HepG2 (cell line): Measurements from ENCODE around the gene TUBB. TPM values are rescaled to one million over a fixed set of nuclear protein-coding genes. Genes with fewer than 3 reads are reported as not detected.

Experiments
- ATAD3A ChIP-seq: sonication (generic); formaldehyde crosslinking; IDR thresholded peaks from 2 replicates; pipeline ENCODE4 v1.4.0; 2020; ENCODE audit warnings: missing genetic modification reagents
- DNMT3B ChIP-seq: conservative IDR thresholded peaks from 2 replicates; pipeline ENCODE4 v1.6.1; 2016; ENCODE audit warnings: missing biosample characterization, control low read depth
- EED ChIP-seq: sonication (generic); formaldehyde crosslinking; IDR thresholded peaks from 2 replicates; pipeline ENCODE4 v1.5.0; 2020; ENCODE audit warnings: mild to moderate bottlenecking, missing genetic modification reagents
- ERF ChIP-seq: IDR thresholded peaks from 2 replicates; pipeline ENCODE4 v1.6.1; 2018; ENCODE audit warnings: missing biosample characterization, missing genetic modification reagents
- ESRRA ChIP-seq: sonication (generic); formaldehyde crosslinking; IDR thresholded peaks from 2 replicates; pipeline ENCODE4 v1.5.1; 2020; ENCODE audit warnings: mild to moderate bottlenecking, low read depth, missing genetic modification reagents
- HNRNPUL1 ChIP-seq: fragments of 200-400 bp; formaldehyde crosslinking; IDR thresholded peaks from 2 replicates; pipeline ENCODE4 v1.6.1; 2017; ENCODE audit warnings: low read depth, mild to moderate bottlenecking, low read length, moderate library complexity
- JUNB ChIP-seq: sonication (generic); formaldehyde crosslinking; IDR thresholded peaks from 2 replicates; pipeline ENCODE4 v1.8.0; 2022; ENCODE audit warnings: missing genetic modification reagents, mild to moderate bottlenecking, borderline replicate concordance
- MTF2 ChIP-seq: sonication (generic); formaldehyde crosslinking; IDR thresholded peaks from 2 replicates; pipeline ENCODE4 v1.5.0; 2020; ENCODE audit warnings: missing genetic modification reagents, borderline replicate concordance
- MXI1 ChIP-seq: IDR thresholded peaks from 3 replicates; pipeline ENCODE4 v1.6.1; 2012; ENCODE audit warnings: low read depth, low read length, inconsistent platforms, borderline replicate concordance
- NKX3-1 ChIP-seq: sonication (generic); formaldehyde crosslinking; IDR thresholded peaks from 2 replicates; pipeline ENCODE4 v1.5.0; 2020; ENCODE audit warnings: missing genetic modification reagents
- NPAS2 ChIP-seq: sonication (generic); formaldehyde crosslinking; IDR thresholded peaks from 2 replicates; pipeline ENCODE4 v1.8.0; 2022; ENCODE audit warnings: mild to moderate bottlenecking, missing genetic modification reagents, borderline replicate concordance
- RAD21 ChIP-seq: fragments of 450-650 bp; formaldehyde crosslinking; IDR thresholded peaks from 2 replicates; pipeline ENCODE4 v1.5.0; 2020; ENCODE audit warnings: mild to moderate bottlenecking
- RFXAP ChIP-seq: sonication (generic); formaldehyde crosslinking; IDR thresholded peaks from 2 replicates; pipeline ENCODE4 v1.4.0; 2020; ENCODE audit warnings: missing genetic modification reagents, borderline replicate concordance
- ZMYM3 ChIP-seq: sonication (generic); formaldehyde crosslinking; IDR thresholded peaks from 2 replicates; pipeline ENCODE4 v1.5.1; 2020; ENCODE audit warnings: mild to moderate bottlenecking, missing genetic modification reagents
- ZNF350 ChIP-seq: sonication (generic); formaldehyde crosslinking; IDR thresholded peaks from 2 replicates; pipeline ENCODE4 v1.4.0; 2020; ENCODE audit warnings: mild to moderate bottlenecking, low read depth, missing genetic modification reagents, borderline replicate concordance
- ZNF451 ChIP-seq: sonication (generic); formaldehyde crosslinking; IDR thresholded peaks from 2 replicates; pipeline ENCODE4 v1.5.0; 2020; ENCODE audit warnings: mild to moderate bottlenecking, missing genetic modification reagents
- ZNF644 ChIP-seq: IDR thresholded peaks from 2 replicates; pipeline ENCODE4 v1.6.1; 2016; ENCODE audit warnings: low read depth
- ZNF75D ChIP-seq: sonication (generic); formaldehyde crosslinking; IDR thresholded peaks from 2 replicates; pipeline ENCODE4 v1.8.1; 2023; ENCODE audit warnings: missing genetic modification reagents, mild to moderate bottlenecking, borderline replicate concordance
- ZNF768 ChIP-seq: sonication (generic); formaldehyde crosslinking; IDR thresholded peaks from 2 replicates; pipeline ENCODE4 v1.4.0; 2020; ENCODE audit warnings: missing genetic modification reagents
- polyA plus RNA-seq, 8 experiments: library from polyadenylated mRNA; depleted of rRNA in 3 of 8; stranded (reverse) in 7 of 8; unstranded in 1 of 8; fragments of >200 nt; fragmentation: Illumina TruSeq in 4 of 8; extraction: Trizol in 4 of 8; gene quantifications; 2 replicates each; pipeline versions ENCODE4 v1.2.1 to v1.2.3, GENCODE V29; 2011 to 2016; ENCODE audit warnings: low read depth in 4 of 8, missing spikeins in 1 of 8, mixed read lengths in 1 of 8; ENCODE audit not compliant: insufficient read depth in 1 of 8
- total RNA-seq, 5 experiments: library from RNA; depleted of rRNA; stranded (reverse); fragments of >200 nt; fragmentation: Illumina TruSeq; extraction: Trizol; gene quantifications; 2 replicates each; pipeline ENCODE4 v1.2.3, GENCODE V29; 2016; ENCODE audit warnings: low read depth in 1 of 5
- TF ChIP-seq, protein P1 (sequence below): sonication (generic); formaldehyde crosslinking; IDR thresholded peaks from 2 replicates; pipeline ENCODE4 v1.5.1; 2020; ENCODE audit warnings: missing genetic modification reagents, mild to moderate bottlenecking, borderline replicate concordance
- TF ChIP-seq, protein P2 (sequence below): conservative IDR thresholded peaks from 2 replicates; pipeline ENCODE4 v1.6.1; 2018; ENCODE audit warnings: missing genetic modification reagents

Gene TUBB
- total and polyA plus RNA-seq, 2 of the 13 experiments (the other 11 are each of a cell fraction or from before 2014, with no cell fraction given), result 911 to 1,163 TPM

DNA sequence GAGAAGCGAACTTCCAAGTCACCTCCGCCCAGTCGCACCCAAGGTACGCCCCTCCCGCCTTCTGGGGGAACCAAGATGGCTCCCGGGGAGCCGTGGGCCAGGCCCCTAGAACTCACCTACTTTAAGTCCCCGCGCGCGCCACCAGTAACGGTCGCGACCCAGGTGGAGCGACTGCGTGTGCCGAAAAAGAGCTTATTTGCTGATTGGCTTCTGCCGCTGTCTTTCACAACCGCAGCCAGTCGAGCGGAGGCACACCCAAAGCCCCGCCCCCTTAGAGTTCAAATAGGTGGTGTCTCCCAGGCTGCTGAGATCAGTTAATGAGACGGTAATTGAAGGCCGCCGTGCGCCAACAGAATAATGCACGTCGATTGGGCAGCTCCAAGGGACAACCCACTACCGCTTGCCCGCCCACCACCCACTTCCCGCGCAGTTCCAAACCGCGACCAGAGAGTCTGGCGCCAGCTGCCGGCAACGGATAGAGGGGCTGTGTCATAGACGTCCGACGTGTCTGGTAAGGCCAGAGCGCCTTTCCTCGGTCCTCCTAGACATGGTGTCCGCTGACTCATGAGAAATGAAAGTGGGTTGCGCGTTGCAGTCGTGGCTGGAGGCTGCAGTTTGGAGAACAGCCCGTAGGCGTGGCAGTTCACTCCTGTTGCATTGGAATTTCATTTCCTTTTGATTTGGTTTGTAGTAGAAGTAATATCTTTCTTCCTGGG lies 2.9 kb upstream of the TUBB start, which contains the start of gene MDC1 (continued):
- peak; percentile 24; the same call in 1 of the 2 replicates for TF ChIP-seq ATAD3A
- TF ChIP-seq RFXAP (CRISPR knock-in tag), result peak; percentile 92
- TF ChIP-seq HNRNPUL1, result no peak
- TF ChIP-seq, protein P1, sequence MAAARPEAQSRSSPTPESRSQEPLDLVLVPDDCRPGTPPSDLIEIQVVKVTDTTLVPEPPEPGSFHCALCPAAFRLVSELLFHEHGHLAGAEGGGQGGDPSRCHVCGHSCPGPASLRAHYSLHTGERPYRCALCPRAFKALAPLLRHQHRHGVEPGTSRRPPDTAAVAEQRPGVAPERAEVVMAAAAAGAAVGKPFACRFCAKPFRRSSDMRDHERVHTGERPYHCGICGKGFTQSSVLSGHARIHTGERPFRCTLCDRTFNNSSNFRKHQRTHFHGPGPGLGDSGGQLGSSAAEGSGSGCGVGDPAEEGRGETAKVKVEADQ, result peak; percentile 96; the same call in 1 of the 2 replicates
- TF ChIP-seq, protein P2, sequence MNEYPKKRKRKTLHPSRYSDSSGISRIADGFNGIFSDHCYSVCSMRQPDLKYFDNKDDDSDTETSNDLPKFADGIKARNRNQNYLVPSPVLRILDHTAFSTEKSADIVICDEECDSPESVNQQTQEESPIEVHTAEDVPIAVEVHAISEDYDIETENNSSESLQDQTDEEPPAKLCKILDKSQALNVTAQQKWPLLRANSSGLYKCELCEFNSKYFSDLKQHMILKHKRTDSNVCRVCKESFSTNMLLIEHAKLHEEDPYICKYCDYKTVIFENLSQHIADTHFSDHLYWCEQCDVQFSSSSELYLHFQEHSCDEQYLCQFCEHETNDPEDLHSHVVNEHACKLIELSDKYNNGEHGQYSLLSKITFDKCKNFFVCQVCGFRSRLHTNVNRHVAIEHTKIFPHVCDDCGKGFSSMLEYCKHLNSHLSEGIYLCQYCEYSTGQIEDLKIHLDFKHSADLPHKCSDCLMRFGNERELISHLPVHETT (CRISPR knock-in tag), result peak; percentile 96
- peak; percentile 52; the same call in 1 of the 2 replicates for TF ChIP-seq EED (CRISPR knock-in tag)
- peak; percentile 30; the same call in 1 of the 2 replicates for TF ChIP-seq ZNF768 (CRISPR knock-in tag)
- TF ChIP-seq JUNB (CRISPR knock-in tag), result peak; percentile 66; the same call in 1 of the 2 replicates
- no peak for TF ChIP-seq ZNF75D (CRISPR knock-in tag)
- TF ChIP-seq ZMYM3 (CRISPR knock-in tag), result peak; percentile 78; the same call in 1 of the 2 replicates
- peak; percentile 95 for TF ChIP-seq ERF
- TF ChIP-seq MXI1, result peak; percentile 97; the same call in 2 of the 3 replicates
- no peak for TF ChIP-seq MTF2
- peak; percentile 99 for TF ChIP-seq ZNF350
- peak; percentile 39; the same call in 1 of the 2 replicates for TF ChIP-seq RAD21
- no peak; the same call in 1 of the 2 replicates for TF ChIP-seq NKX3-1 (CRISPR knock-in tag)
- peak; percentile 78 for TF ChIP-seq ESRRA (CRISPR knock-in tag)
- no peak for TF ChIP-seq NPAS2
- TF ChIP-seq ZNF451, result no peak
- TF ChIP-seq ZNF644 (CRISPR knock-in tag), result peak; percentile 57
- peak; percentile 94 for TF ChIP-seq DNMT3B (CRISPR knock-in tag)
